ENCODE results near the gene ZNF341. TPM values are rescaled to one million over a fixed set of nuclear protein-coding genes. Genes with fewer than 3 reads are reported as not detected.

The ZNF341 gene
- polyA plus RNA-seq, 1 donor from 2014 or later: 1.2 TPM

DNA sequence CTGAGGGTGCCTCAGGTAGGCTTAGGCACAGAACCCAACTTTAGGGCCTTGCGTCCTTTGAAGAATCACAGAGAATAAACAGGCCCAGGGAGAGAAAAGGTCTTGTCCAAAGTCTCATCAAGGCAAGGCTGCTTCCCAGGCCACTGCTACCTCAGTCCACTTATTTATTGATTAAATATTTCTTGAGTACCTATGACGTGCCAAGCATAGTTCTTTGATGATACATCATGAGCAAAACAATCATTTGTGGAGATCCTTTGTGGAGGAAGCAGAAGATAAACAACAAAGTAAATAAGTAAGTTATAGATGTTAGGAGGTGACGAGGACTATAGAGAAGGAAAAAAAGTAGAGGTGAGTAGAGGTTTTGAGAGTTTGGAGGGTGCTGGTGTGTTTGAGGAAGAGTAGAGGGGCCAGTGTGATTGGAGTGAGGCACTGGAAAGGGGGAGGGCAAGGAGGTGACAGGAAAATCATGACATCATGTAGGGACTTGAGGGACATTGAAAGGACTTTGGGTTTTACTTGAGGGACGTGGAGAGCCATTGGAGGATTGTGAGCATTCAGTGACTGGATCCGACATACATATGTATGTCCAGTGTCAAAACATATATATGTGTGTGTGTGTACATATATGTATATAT lies 65.2 kb downstream of the ZNF341 start:
- Histone ChIP-seq H3K27ac (ENCODE audit: low read length) (no peak overlapping the region), H3K27me3 (ENCODE audit: insufficient read depth, low read depth, low read length) (no peaks in the 10 kb centered on the region), H3K36me3 (ENCODE audit: insufficient read depth, low read length) (no peaks in the 10 kb centered on the region), H2AFZ (ENCODE audit: low read depth, low read length) (no peak overlapping the region), H3K9me2 (ENCODE audit: insufficient read depth, low read length) (no peaks in the 10 kb centered on the region), H3K4me3 (ENCODE audit: low read length) (no peak overlapping the region), H3K4me2 (ENCODE audit: low read length) (no peak overlapping the region), H3K9ac (ENCODE audit: low read length) (no peak overlapping the region), H4K20me1 (ENCODE audit: insufficient read depth) (no peaks in the 10 kb centered on the region), H3K79me2 (replicated peaks; ENCODE audit: insufficient read depth, low read length) (no peaks in the 10 kb centered on the region), H3K9me3 (ENCODE audit: low read length) (no peaks in the 10 kb centered on the region), H3F3A (ENCODE audit: insufficient read depth, low read length, poor library complexity, severe bottlenecking) (no peaks in the 10 kb centered on the region)
- no peak for TF ChIP-seq EZH2 (IDR thresholded peaks at IDR 0.05; ENCODE audit: borderline replicate concordance, insufficient read depth, low read length, poor library complexity, severe bottlenecking)
- no peak for TF ChIP-seq EP300 (conservative IDR thresholded peaks at IDR 0.05; ENCODE audit: poor library complexity, severe bottlenecking)
- TF ChIP-seq RAD21 (conservative IDR thresholded peaks at IDR 0.05): no peak
- no peak for TF ChIP-seq TAF1 (IDR thresholded peaks at IDR 0.05; ENCODE audit: low read depth)
- TF ChIP-seq SMC3 (conservative IDR thresholded peaks at IDR 0.05; ENCODE audit: poor library complexity): no peak
- TF ChIP-seq, protein P1, sequence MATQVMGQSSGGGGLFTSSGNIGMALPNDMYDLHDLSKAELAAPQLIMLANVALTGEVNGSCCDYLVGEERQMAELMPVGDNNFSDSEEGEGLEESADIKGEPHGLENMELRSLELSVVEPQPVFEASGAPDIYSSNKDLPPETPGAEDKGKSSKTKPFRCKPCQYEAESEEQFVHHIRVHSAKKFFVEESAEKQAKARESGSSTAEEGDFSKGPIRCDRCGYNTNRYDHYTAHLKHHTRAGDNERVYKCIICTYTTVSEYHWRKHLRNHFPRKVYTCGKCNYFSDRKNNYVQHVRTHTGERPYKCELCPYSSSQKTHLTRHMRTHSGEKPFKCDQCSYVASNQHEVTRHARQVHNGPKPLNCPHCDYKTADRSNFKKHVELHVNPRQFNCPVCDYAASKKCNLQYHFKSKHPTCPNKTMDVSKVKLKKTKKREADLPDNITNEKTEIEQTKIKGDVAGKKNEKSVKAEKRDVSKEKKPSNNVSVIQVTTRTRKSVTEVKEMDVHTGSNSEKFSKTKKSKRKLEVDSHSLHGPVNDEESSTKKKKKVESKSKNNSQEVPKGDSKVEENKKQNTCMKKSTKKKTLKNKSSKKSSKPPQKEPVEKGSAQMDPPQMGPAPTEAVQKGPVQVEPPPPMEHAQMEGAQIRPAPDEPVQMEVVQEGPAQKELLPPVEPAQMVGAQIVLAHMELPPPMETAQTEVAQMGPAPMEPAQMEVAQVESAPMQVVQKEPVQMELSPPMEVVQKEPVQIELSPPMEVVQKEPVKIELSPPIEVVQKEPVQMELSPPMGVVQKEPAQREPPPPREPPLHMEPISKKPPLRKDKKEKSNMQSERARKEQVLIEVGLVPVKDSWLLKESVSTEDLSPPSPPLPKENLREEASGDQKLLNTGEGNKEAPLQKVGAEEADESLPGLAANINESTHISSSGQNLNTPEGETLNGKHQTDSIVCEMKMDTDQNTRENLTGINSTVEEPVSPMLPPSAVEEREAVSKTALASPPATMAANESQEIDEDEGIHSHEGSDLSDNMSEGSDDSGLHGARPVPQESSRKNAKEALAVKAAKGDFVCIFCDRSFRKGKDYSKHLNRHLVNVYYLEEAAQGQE (IDR thresholded peaks at IDR 0.05; ENCODE audit: borderline replicate concordance): no peak
- no peak for TF ChIP-seq POLR2AphosphoS5 (IDR thresholded peaks at IDR 0.05)
- TF ChIP-seq, protein P2, sequence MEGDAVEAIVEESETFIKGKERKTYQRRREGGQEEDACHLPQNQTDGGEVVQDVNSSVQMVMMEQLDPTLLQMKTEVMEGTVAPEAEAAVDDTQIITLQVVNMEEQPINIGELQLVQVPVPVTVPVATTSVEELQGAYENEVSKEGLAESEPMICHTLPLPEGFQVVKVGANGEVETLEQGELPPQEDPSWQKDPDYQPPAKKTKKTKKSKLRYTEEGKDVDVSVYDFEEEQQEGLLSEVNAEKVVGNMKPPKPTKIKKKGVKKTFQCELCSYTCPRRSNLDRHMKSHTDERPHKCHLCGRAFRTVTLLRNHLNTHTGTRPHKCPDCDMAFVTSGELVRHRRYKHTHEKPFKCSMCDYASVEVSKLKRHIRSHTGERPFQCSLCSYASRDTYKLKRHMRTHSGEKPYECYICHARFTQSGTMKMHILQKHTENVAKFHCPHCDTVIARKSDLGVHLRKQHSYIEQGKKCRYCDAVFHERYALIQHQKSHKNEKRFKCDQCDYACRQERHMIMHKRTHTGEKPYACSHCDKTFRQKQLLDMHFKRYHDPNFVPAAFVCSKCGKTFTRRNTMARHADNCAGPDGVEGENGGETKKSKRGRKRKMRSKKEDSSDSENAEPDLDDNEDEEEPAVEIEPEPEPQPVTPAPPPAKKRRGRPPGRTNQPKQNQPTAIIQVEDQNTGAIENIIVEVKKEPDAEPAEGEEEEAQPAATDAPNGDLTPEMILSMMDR (IDR thresholded peaks at IDR 0.05; ENCODE audit: poor library complexity, severe bottlenecking): no peak
- no peak for TF ChIP-seq MXI1 (conservative IDR thresholded peaks at IDR 0.05; ENCODE audit: poor library complexity, severe bottlenecking)

DNA sequence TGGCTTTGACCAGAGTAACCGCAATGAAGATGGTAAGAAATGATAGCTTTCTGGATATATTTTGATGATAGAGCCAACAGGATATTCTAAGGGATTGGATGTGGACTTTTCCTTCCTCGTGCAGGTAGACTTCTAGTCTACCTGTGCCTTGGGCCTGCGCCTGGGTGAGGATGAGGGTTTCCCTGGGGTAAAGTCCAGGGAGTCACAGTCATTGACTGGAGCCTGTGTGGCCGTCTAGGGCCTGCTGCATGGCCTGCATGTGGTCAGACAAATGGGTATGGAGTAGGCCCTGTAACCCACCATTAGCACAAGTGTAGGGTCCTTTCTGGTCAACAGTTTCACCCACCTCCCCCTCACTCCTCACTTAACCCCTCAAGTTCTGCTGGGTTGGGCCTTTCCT lies 66.6 kb downstream of the ZNF341 start:
- H4K20me1 ChIP-seq (ENCODE audit: insufficient read depth): no peaks in the 10 kb centered on the region
- TF ChIP-seq EP300 (conservative IDR thresholded peaks at IDR 0.05; ENCODE audit: poor library complexity, severe bottlenecking) (no peak), EZH2 (IDR thresholded peaks at IDR 0.05; ENCODE audit: borderline replicate concordance, insufficient read depth, low read length, poor library complexity, severe bottlenecking) (no peak), MXI1 (conservative IDR thresholded peaks at IDR 0.05; ENCODE audit: poor library complexity, severe bottlenecking) (no peak), TAF1 (IDR thresholded peaks at IDR 0.05; ENCODE audit: low read depth) (no peak), SMC3 (conservative IDR thresholded peaks at IDR 0.05; ENCODE audit: poor library complexity) (no peak), RAD21 (conservative IDR thresholded peaks at IDR 0.05) (no peak), POLR2AphosphoS5 (IDR thresholded peaks at IDR 0.05) (no peak)
- TF ChIP-seq, protein P1 (IDR thresholded peaks at IDR 0.05; ENCODE audit: borderline replicate concordance): no peak
- TF ChIP-seq, protein P2 (IDR thresholded peaks at IDR 0.05; ENCODE audit: poor library complexity, severe bottlenecking): no peak
- no peaks in the 10 kb centered on the region for H3F3A ChIP-seq (ENCODE audit: insufficient read depth, low read length, poor library complexity, severe bottlenecking)
- H3K9me2 ChIP-seq (ENCODE audit: insufficient read depth, low read length): no peaks in the 10 kb centered on the region
- H3K4me2 ChIP-seq (ENCODE audit: low read length): no peak overlapping the region
- no peaks in the 10 kb centered on the region for H3K9me3 ChIP-seq (ENCODE audit: low read length)
- no peak overlapping the region for H3K9ac ChIP-seq (ENCODE audit: low read length)
- no peaks in the 10 kb centered on the region for H3K36me3 ChIP-seq (ENCODE audit: insufficient read depth, low read length)
- H3K27me3 ChIP-seq (ENCODE audit: insufficient read depth, low read depth, low read length): no peaks in the 10 kb centered on the region
- no peak overlapping the region for H2AFZ ChIP-seq (ENCODE audit: low read depth, low read length)
- H3K27ac ChIP-seq (ENCODE audit: low read length): no peak overlapping the region
- no peak overlapping the region for H3K4me3 ChIP-seq (ENCODE audit: low read length)
- H3K79me2 ChIP-seq (replicated peaks; ENCODE audit: insufficient read depth, low read length): no peaks in the 10 kb centered on the region

Measured in neural cell (in vitro differentiated cells).